Pancreas (tissue), 10 donors: ENCODE results near the gene DOK5. TPM values are rescaled to one million over a fixed set of nuclear protein-coding genes. Genes with fewer than 3 reads are reported as not detected.

ENCODE experiments used
- ATAC-seq, 4 donors: fragments of 200-7000 bp; cut with Tn5 transposase; one replicate each; pipeline versions ENCODE4 v1.8.0 to v1.9.1; 2020; ENCODE audit warnings: mild to moderate bottlenecking in 4 of 4, moderate library complexity in 4 of 4
- DNase-seq, 6 donors: peaks; one replicate each; pipeline ENCODE4 v3.0.0-alpha.2; 2020
- FAIRE-seq: peaks from 2 replicates; lab custom pipeline; 2012; peaks lifted over from hg19 to GRCh38; lab: Jason Lieb, UNC
- H3K27ac ChIP-seq, 4 donors: fragments of 200-600 bp; sonication (generic); 1 replicate in 3 of 4; 2 replicates in 1 of 4; pipeline versions ENCODE4 v1.5.0 to v1.8.0; 2020
- H3K27me3 ChIP-seq, 4 donors: fragments of 200-600 bp; one replicate each; pipeline ENCODE4 v1.8.0; 2021
- H3K36me3 ChIP-seq, 3 donors: fragments of 200-600 bp; sonication (generic) in 1 of 3; one replicate each; pipeline versions ENCODE4 v1.5.0 to v1.8.0; 2020 to 2021
- H3K4me1 ChIP-seq, 3 donors: fragments of 200-600 bp; one replicate each; pipeline ENCODE4 v1.8.0; 2021
- H3K4me3 ChIP-seq, 4 donors: fragments of 200-600 bp; sonication (generic) in 2 of 4; one replicate each; pipeline versions ENCODE4 v1.5.0 to v1.8.0; 2020 to 2021
- H3K9me3 ChIP-seq, 4 donors: fragments of 200-600 bp; one replicate each; pipeline ENCODE4 v1.8.0; 2021
- CTCF ChIP-seq, 4 donors: fragments of 200-600 bp; sonication (generic) in 3 of 4; IDR thresholded peaks; one replicate each; pipeline versions ENCODE4 v1.5.0 to v1.8.0; 2021; ENCODE audit warnings: antibody characterized with exemption in 4 of 4
- WGBS, 2 donors: extraction: QIAGEN DNeasy Blood & Tissue Kit; methylation state at CpG; one replicate each; pipeline ENCODE4 v1.1.7; 2013; 5-methylcytosine and 5-hydroxymethylcytosine counted together
- intact Hi-C, 3 donors: fragments of 100-400 bp; cut with DNase I; formaldehyde crosslinking; loops; one replicate each; pipeline versions ENCODE4 v1.11.1 to v1.14.2; 2022
- polyA plus RNA-seq, 2 donors: library from polyadenylated mRNA; stranded (reverse); fragments of 200-250 nt; gene quantifications; one replicate each; pipeline ENCODE4 v1.2.3, GENCODE V29; 2013
- total RNA-seq, 6 donors: library from RNA; stranded (reverse); fragmentation: NEBNext Ultra II Directional in 4 of 6; extraction: Animal tissue kit (Norgen Biotek cat#: 25700) in 4 of 6; gene quantifications; one replicate each; pipeline versions ENCODE4 v1.2.1 to v1.2.4, GENCODE V29; 2021 to 2023
- donor health status: healthy with polysubstance abuse.
- donor health status: DM: no; HTN: no; CAD: no; lungs with moderate emphysema.
- donor health status: DM: no; HTN: no; CAD: no.
- donor health status: control.
- donor health status: control.
- donor health status: Bipolar disorder and iron deficiency.
- donor health status: DM: yes; HTN: yes; CAD: no.
- donor health status: DM: no; HTN: no; CAD: no.
- donor health status: DM: no; HTN: no; CAD: no.
- donor health status: DM: yes; HTN: yes; CAD: no.

Gene DOK5
- total and polyA plus RNA-seq, 8 donors: 0.24 to 1.2 (median 0.51) TPM

GRCh38 chr20:54467622-54468021, 7.8 kb upstream of the DOK5 start:
- DNase-seq: no peak
- no peak for ATAC-seq
- H3K4me3 ChIP-seq: no peak overlapping the region
- no peaks in the 10 kb centered on the region for H3K36me3 ChIP-seq
- WGBS, 2 donors: 64 to 79% methylated on average over 2 of the region's 2 CpGs
- no peaks in the 10 kb centered on the region for H3K27me3 ChIP-seq
- FAIRE-seq: no peak
- intact Hi-C loops: no loop called here
- no peak for TF ChIP-seq CTCF (IDR thresholded peaks at IDR 0.05)
- H3K4me1 ChIP-seq: no peaks in the 10 kb centered on the region
- no peak overlapping the region for H3K27ac ChIP-seq
- no peaks in the 10 kb centered on the region for H3K9me3 ChIP-seq

DNA sequence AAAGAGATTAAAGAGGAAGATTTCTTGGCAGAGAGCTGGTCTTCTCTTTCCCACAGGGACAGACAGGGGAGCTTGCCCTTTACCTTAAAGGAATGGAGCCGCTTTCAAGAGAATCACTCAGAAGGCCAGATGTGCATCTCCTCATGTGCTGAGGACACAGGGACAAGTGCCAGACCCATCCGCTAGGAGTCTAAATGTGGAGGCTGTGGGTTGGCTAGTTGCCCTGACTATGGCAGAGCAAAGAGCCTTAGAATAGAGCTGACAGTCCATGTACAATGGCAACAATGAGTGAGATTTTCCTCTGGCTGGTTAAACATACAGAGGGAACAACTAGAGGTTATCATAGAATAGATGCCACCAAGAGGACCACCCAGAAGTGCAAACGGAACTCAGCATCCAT, 7.3 kb upstream of the DOK5 start:
- no peak overlapping the region for H3K27ac ChIP-seq
- no peaks in the 10 kb centered on the region for H3K9me3 ChIP-seq
- intact Hi-C loops: no loop called here
- no peak for TF ChIP-seq CTCF (IDR thresholded peaks at IDR 0.05)
- ATAC-seq (no peak), FAIRE-seq (no peak), DNase-seq (no peak)
- H3K36me3 ChIP-seq: no peaks in the 10 kb centered on the region
- no peaks in the 10 kb centered on the region for H3K27me3 ChIP-seq
- 68 to 79% methylated on average over 3 of the region's 3 CpGs for WGBS, 2 donors
- no peaks in the 10 kb centered on the region for H3K4me1 ChIP-seq
- H3K4me3 ChIP-seq: no peak overlapping the region

- Histone ChIP-seq H3K27ac (no peak overlapping the region), H3K27me3 (no peaks in the 10 kb centered on the region), H3K9me3 (no peaks in the 10 kb centered on the region), H3K4me1 (no peaks in the 10 kb centered on the region), H3K36me3 (no peaks in the 10 kb centered on the region), H3K4me3 (no peak overlapping the region)
- TF ChIP-seq CTCF (IDR thresholded peaks at IDR 0.05): no peak
- intact Hi-C loops: no loop called here
- DNase-seq: no peak
- 76% methylated on average over 2 of the region's 2 CpGs for WGBS, 2 donors
- ATAC-seq: no peak
- FAIRE-seq: no peak
These were observed 6.1 kb upstream of the DOK5 start for GRCh38 chr20:54469293-54469692.

DNA sequence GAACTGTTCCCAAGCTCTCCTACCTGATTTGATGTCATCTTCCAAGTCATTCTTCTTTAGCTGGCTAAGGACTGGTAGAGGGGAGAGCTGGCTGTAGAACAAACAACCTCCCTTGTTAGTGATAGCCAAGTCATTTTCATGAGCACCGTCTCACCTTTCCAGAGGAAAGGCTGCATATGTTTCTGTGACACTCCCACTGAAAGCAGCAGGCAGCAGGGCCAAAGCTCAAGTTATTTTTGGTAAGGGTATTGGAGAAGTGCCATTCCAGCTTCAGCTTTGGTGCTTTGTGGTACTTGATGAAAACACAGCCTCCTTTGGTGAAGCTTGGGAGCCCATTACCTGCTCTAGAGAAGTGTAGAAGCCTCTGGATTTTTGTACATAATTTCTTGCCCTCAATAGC, 5.4 kb upstream of the DOK5 start:
- DNase-seq (no peak), FAIRE-seq (no peak)

DNA sequence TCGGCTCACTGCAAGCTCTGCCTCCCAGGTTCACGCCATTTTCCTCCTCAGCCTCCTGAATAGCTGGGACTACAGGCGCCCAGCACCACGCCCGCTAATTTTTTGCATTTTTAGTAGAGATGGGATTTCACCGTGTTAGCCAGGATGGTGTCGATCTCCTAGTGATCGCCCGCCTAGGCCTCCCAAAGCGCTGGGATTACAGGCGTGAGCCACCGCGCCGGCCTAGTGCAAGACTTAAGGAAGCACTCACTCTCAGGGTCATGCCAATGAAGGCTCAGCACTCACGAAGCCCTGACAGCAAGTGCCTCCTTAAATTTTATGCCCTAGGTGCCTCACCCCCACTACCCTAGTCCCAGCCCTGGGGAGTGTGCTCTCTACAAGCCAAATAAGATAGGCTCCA, 4.7 kb upstream of the DOK5 start:
- ATAC-seq: no peak
- FAIRE-seq: no peak
- no peak overlapping the region for H3K27ac ChIP-seq
- WGBS, 2 donors: 94 to 96% methylated on average over 15 of the region's 15 CpGs
- no peaks in the 10 kb centered on the region for H3K36me3 ChIP-seq
- no peak for DNase-seq
- H3K4me3 ChIP-seq: no peak overlapping the region
- intact Hi-C loops: no loop called here
- TF ChIP-seq CTCF (IDR thresholded peaks at IDR 0.05): no peak
- no peaks in the 10 kb centered on the region for H3K27me3 ChIP-seq
- no peaks in the 10 kb centered on the region for H3K9me3 ChIP-seq
- no peaks in the 10 kb centered on the region for H3K4me1 ChIP-seq

More for the DNA sequence above, 5.4 kb upstream of the DOK5 start:
- no peaks in the 10 kb centered on the region for H3K4me1 ChIP-seq
- no peak for ATAC-seq
- no peaks in the 10 kb centered on the region for H3K27me3 ChIP-seq
- no peaks in the 10 kb centered on the region for H3K9me3 ChIP-seq
- WGBS, 2 donors: 29 to 42% methylated on average over 1 of the region's 1 CpG
- no peak for TF ChIP-seq CTCF (IDR thresholded peaks at IDR 0.05)
- no peak overlapping the region for H3K27ac ChIP-seq
- intact Hi-C loops: no loop called here
- no peak overlapping the region for H3K4me3 ChIP-seq
- no peaks in the 10 kb centered on the region for H3K36me3 ChIP-seq
